CD14-positive monocyte (primary cell): ENCODE results near the gene FAM135A. TPM values are rescaled to one million over a fixed set of nuclear protein-coding genes. Genes with fewer than 3 reads are reported as not detected.

ENCODE experiments used
- DNase-seq, 3 donors: peaks; one replicate each; pipeline ENCODE4 v3.0.0-alpha.2; 2011 to 2022
- H2AFZ ChIP-seq: 2 replicates; pipeline ENCODE4 v1.6.0; 2012; ENCODE audit warnings: mild to moderate bottlenecking, low read depth, low read length, inconsistent platforms; ENCODE audit not compliant: insufficient read depth, poor library complexity, severe bottlenecking
- H3K27ac ChIP-seq, 2 donors: 1 replicate in 1 of 2; 2 replicates in 1 of 2; pipeline ENCODE4 v1.5.1; 2012 to 2013; ENCODE audit warnings: low read length in 2 of 2, control low read depth in 1 of 2, inconsistent platforms in 1 of 2, low read depth in 1 of 2, mild to moderate bottlenecking in 1 of 2
- H3K27me3 ChIP-seq, 2 donors: one replicate each; pipeline versions ENCODE4 v1.6.0 to v1.6.1; 2011 to 2013; ENCODE audit warnings: low read length in 2 of 2; ENCODE audit not compliant: control insufficient read depth in 2 of 2, insufficient read depth in 2 of 2
- H3K36me3 ChIP-seq, 2 donors: replicated peaks in 1 of 2; 1 replicate in 1 of 2; 2 replicates in 1 of 2; pipeline versions ENCODE4 v1.5.1 to v1.6.1; 2012 to 2013; ENCODE audit warnings: low read length in 2 of 2, control low read depth in 1 of 2, inconsistent platforms in 1 of 2, mild to moderate bottlenecking in 1 of 2; ENCODE audit not compliant: insufficient read depth in 2 of 2, control insufficient read depth in 1 of 2
- H3K4me1 ChIP-seq, 2 donors: 1 replicate in 1 of 2; 2 replicates in 1 of 2; pipeline versions ENCODE4 v1.5.1 to v1.6.1; 2012 to 2013; ENCODE audit warnings: low read length in 2 of 2, control low read depth in 1 of 2, inconsistent platforms in 1 of 2, mild to moderate bottlenecking in 1 of 2, moderate library complexity in 1 of 2; ENCODE audit not compliant: insufficient read depth in 2 of 2, control insufficient read depth in 1 of 2
- H3K4me2 ChIP-seq: replicated peaks from 2 replicates; pipeline ENCODE3; 2012; ENCODE audit warnings: low read length, moderate library complexity, mild to moderate bottlenecking; ENCODE audit not compliant: poor library complexity, severe bottlenecking; ENCODE audit errors: extremely low read depth
- H3K4me3 ChIP-seq, 3 experiments: fragments of 200-600 bp in 1 of 3; sonication (generic) in 1 of 3; replicated peaks in 1 of 3; 1 replicate in 2 of 3; 2 replicates in 1 of 3; pipeline ENCODE4 v1.5.1; 2011 to 2013; ENCODE audit warnings: low read length in 3 of 3, mild to moderate bottlenecking in 3 of 3, control low read depth in 2 of 3, low read depth in 2 of 3, inconsistent platforms in 1 of 3, moderate library complexity in 1 of 3
- H3K79me2 ChIP-seq: 2 replicates; pipeline ENCODE4 v1.6.0; 2012; ENCODE audit warnings: mild to moderate bottlenecking, control low read depth, inconsistent platforms, low read length, moderate library complexity; ENCODE audit not compliant: insufficient read depth
- H3K9ac ChIP-seq: 2 replicates; pipeline ENCODE4 v1.6.0; 2017; ENCODE audit warnings: low read length, mild to moderate bottlenecking; ENCODE audit not compliant: insufficient read depth, poor library complexity, severe bottlenecking
- H3K9me3 ChIP-seq, 2 donors: replicated peaks in 1 of 2; 1 replicate in 1 of 2; 2 replicates in 1 of 2; pipeline versions ENCODE4 v1.5.1 to v1.6.1; 2012 to 2013; ENCODE audit warnings: low read length in 2 of 2, control low read depth in 1 of 2; ENCODE audit not compliant: control insufficient read depth in 1 of 2, insufficient read depth in 1 of 2
- H4K20me1 ChIP-seq: 2 replicates; pipeline ENCODE4 v1.6.0; 2012; ENCODE audit warnings: mild to moderate bottlenecking, low read length, control low read depth, moderate library complexity; ENCODE audit not compliant: insufficient read depth
- H3K27ac Mint-ChIP-seq, 7 donors: one replicate each; pipeline ENCODE4 v1.8.0; 2020; ENCODE audit warnings: mild to moderate bottlenecking in 7 of 7, mixed read lengths in 7 of 7, moderate library complexity in 6 of 7, inconsistent platforms in 2 of 7
- H3K27me3 Mint-ChIP-seq, 3 donors: one replicate each; pipeline ENCODE4 v1.8.0; 2021 to 2022; ENCODE audit warnings: low read depth in 3 of 3, mild to moderate bottlenecking in 3 of 3, mixed read lengths in 3 of 3, moderate library complexity in 3 of 3, inconsistent platforms in 1 of 3
- H3K36me3 Mint-ChIP-seq, 2 donors: one replicate each; pipeline ENCODE4 v1.8.0; 2020; ENCODE audit warnings: mixed read lengths in 2 of 2, inconsistent platforms in 1 of 2, mild to moderate bottlenecking in 1 of 2
- H3K4me1 Mint-ChIP-seq: one replicate; pipeline ENCODE4 v1.8.0; 2020; ENCODE audit warnings: mild to moderate bottlenecking, mixed read lengths
- H3K4me3 Mint-ChIP-seq, 2 donors: one replicate each; pipeline ENCODE4 v1.8.0; 2020; ENCODE audit warnings: mild to moderate bottlenecking in 2 of 2, mixed read lengths in 2 of 2, moderate library complexity in 1 of 2
- H3K9me3 Mint-ChIP-seq, 7 donors: one replicate each; pipeline ENCODE4 v1.8.0; 2020 to 2022; ENCODE audit warnings: mixed read lengths in 7 of 7, mild to moderate bottlenecking in 6 of 7, moderate library complexity in 6 of 7, inconsistent platforms in 2 of 7
- WGBS: methylation state at CpG from one replicate; pipeline ENCODE4 v1.1.5; 2013; ENCODE audit warnings: missing lambda C conversion rate; ENCODE audit not compliant: insufficient coverage; 5-methylcytosine and 5-hydroxymethylcytosine counted together
- intact Hi-C, 2 donors: fragments of 100-400 bp; cut with micrococcal nuclease; formaldehyde crosslinking; loops; one replicate each; pipeline versions ENCODE4 v1.15.0 to v1.15.1; 2023
- polyA plus RNA-seq, 3 donors: library from polyadenylated mRNA; depleted of rRNA in 1 of 3; unstranded in 2 of 3; stranded (reverse) in 1 of 3; fragments of 300-500 nt in 2 of 3; fragments of >200 nt in 1 of 3; fragmentation: Illumina TruSeq in 2 of 3; gene quantifications; 1 replicate in 2 of 3; 2 replicates in 1 of 3; pipeline ENCODE4 v1.2.3, GENCODE V29; 2012 to 2021
- TF ChIP-seq, protein P1 (sequence below): fragments of 200-600 bp; IDR thresholded peaks from one replicate; pipeline ENCODE4 v1.8.0; 2022; ENCODE audit warnings: antibody characterized with exemption, mild to moderate bottlenecking

Gene FAM135A
- polyA plus RNA-seq, 3 donors = 4.1 to 10.3 (median 5.4) TPM

GRCh38 chr6:70414813-70415212 is 1.5 kb downstream of the FAM135A start:
- Histone ChIP-seq H4K20me1 (peaks cover 3% of the 10 kb centered on the region), H3K4me3 (peak overlapping the region in 1 of 3 experiments; percentile 88), H2AFZ (no peak overlapping the region), H3K79me2 (peaks cover 18% of the 10 kb centered on the region), H3K27ac (no peak overlapping the region), H3K4me1 (peaks cover 16 to 23% of the 10 kb centered on the region in 2 donors), H3K27me3 (no peaks in the 10 kb centered on the region), H3K9me3 (no peaks in the 10 kb centered on the region), H3K4me2 (peak overlapping the region; percentile 98), H3K9ac (no peak overlapping the region), H3K36me3 (peaks cover 17 to 18% of the 10 kb centered on the region in 2 donors)
- TF ChIP-seq, protein P1, sequence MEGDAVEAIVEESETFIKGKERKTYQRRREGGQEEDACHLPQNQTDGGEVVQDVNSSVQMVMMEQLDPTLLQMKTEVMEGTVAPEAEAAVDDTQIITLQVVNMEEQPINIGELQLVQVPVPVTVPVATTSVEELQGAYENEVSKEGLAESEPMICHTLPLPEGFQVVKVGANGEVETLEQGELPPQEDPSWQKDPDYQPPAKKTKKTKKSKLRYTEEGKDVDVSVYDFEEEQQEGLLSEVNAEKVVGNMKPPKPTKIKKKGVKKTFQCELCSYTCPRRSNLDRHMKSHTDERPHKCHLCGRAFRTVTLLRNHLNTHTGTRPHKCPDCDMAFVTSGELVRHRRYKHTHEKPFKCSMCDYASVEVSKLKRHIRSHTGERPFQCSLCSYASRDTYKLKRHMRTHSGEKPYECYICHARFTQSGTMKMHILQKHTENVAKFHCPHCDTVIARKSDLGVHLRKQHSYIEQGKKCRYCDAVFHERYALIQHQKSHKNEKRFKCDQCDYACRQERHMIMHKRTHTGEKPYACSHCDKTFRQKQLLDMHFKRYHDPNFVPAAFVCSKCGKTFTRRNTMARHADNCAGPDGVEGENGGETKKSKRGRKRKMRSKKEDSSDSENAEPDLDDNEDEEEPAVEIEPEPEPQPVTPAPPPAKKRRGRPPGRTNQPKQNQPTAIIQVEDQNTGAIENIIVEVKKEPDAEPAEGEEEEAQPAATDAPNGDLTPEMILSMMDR = no peak
- DNase-seq = no peak
- H3K27me3 Mint-ChIP-seq = peaks cover 0 to 8% (median 2%) of the 10 kb centered on the region in 3 donors
- intact Hi-C loops = loop anchor here in 1 of 2 donors (10.0 kb wide), 1 partner anchor 260 kb away; no protein-coding TSS in a partner anchor
- WGBS = no CpG with 5 or more reads among the region's 2 CpGs
- peaks cover 16 to 17% of the 10 kb centered on the region in 2 donors for H3K36me3 Mint-ChIP-seq
- H3K4me1 Mint-ChIP-seq = peaks cover 22% of the 10 kb centered on the region
- peak overlapping the region in 1 of 2 donors; percentile 18 for H3K4me3 Mint-ChIP-seq
- H3K27ac Mint-ChIP-seq = peak overlapping the region in 2 of 7 donors; percentile 57 to 73
- H3K9me3 Mint-ChIP-seq = peaks cover 0 to 3% (median 0%) of the 10 kb centered on the region in 7 donors

- Mint-ChIP-seq H3K27ac (peak overlapping the region in 3 of 7 donors; percentile 20 to 73 (median 57)), H3K4me3 (peak overlapping the region in 1 of 2 donors; percentile 18), H3K4me1 (peaks cover 22% of the 10 kb centered on the region), H3K9me3 (peaks cover 0 to 3% (median 0%) of the 10 kb centered on the region in 7 donors), H3K36me3 (peaks cover 18 to 19% of the 10 kb centered on the region in 2 donors), H3K27me3 (peaks cover 0 to 6% (median 0%) of the 10 kb centered on the region in 3 donors)
- intact Hi-C loops = loop anchor here in 1 of 2 donors (10.0 kb wide), 1 partner anchor 260 kb away; no protein-coding TSS in a partner anchor
- Histone ChIP-seq H3K4me1 (peaks cover 14 to 23% of the 10 kb centered on the region in 2 donors), H3K4me3 (no peak overlapping the region), H3K9me3 (no peaks in the 10 kb centered on the region), H3K36me3 (peaks cover 17 to 22% of the 10 kb centered on the region in 2 donors), H3K79me2 (peaks cover 18% of the 10 kb centered on the region), H4K20me1 (peaks cover 3% of the 10 kb centered on the region), H2AFZ (no peak overlapping the region), H3K9ac (no peak overlapping the region), H3K27ac (no peak overlapping the region), H3K27me3 (no peaks in the 10 kb centered on the region), H3K4me2 (no peak overlapping the region)
- TF ChIP-seq, protein P1 = no peak
- peak in 2 of 3 donors; percentile 16 to 41 for DNase-seq
Measured at GRCh38 chr6:70415247-70415646, 1.9 kb downstream of the FAM135A start.
